HG03103 (cell line): Measurements from ENCODE around the gene PAPOLA.

Experiments
- ATAC-seq: cut with Tn5 transposase; IDR thresholded peaks from one replicate; pipeline ENCODE4 v1.9.1; 2021; ENCODE audit warnings: low read depth; ENCODE audit not compliant: unreplicated experiment

Gene PAPOLA

GRCh38 chr14:96614481-96614881, 112.3 kb downstream of the PAPOLA start:
- ATAC-seq: no peak

GRCh38 chr14:96616161-96616721, 114.1 kb downstream of the PAPOLA start:
- ATAC-seq: no peak
